ENCODE results near the gene SPINK8.

GRCh38 chr3:48299746-48300712 is 33.4 kb downstream of the SPINK8 start:
- TF ChIP-seq CTCF (IDR thresholded peaks at IDR 0.05) (no peak), POLR2A (IDR thresholded peaks at IDR 0.05) (no peak)

All from suprapubic skin (tissue), 3 donors.